SK-N-SH (cell line): Measurements from ENCODE around the gene F7. TPM values are rescaled to one million over a fixed set of nuclear protein-coding genes. Genes with fewer than 3 reads are reported as not detected.

Experiments
- CTCF ChIA-PET: fragments of 300-600, 350-600 bp; formaldehyde crosslinking; extraction: SDS; loops from one replicate; lab custom pipeline; 2021; lab: Yijun Ruan, JAX
- POLR2A ChIA-PET: fragments of 350-600 bp; sonication (Branson Sonifier 250); formaldehyde crosslinking; extraction: SDS; loops from one replicate; lab custom pipeline; 2020; ENCODE audit warnings: antibody characterized with exemption, inconsistent platforms; lab: Yijun Ruan, JAX
- DNase-seq: peaks from one replicate; pipeline ENCODE4 v3.0.0; 2012
- H2AFZ ChIP-seq: fragments of 200-600 bp; sonication (generic); 2 replicates; pipeline ENCODE4 v1.8.1; 2016; ENCODE audit warnings: antibody characterized with exemption, mild to moderate bottlenecking, low read depth
- H3F3A ChIP-seq: fragments of 200-600 bp; sonication (generic); replicated peaks from 2 replicates; pipeline ENCODE3; 2016; ENCODE audit warnings: antibody characterized with exemption, mild to moderate bottlenecking; ENCODE audit not compliant: insufficient read depth
- H3K27ac ChIP-seq, 2 experiments: fragments of 200-500 bp in 1 of 2; fragments of 200-600 bp in 1 of 2; sonication (Bioruptor generic) in 1 of 2; sonication (generic), shearing (Covaris generic) in 1 of 2; 2 replicates each; pipeline versions ENCODE4 v1.5.1 to v1.6.1; 2014 to 2016; ENCODE audit warnings: low read depth in 2 of 2, inconsistent platforms in 1 of 2, low read length in 1 of 2, mild to moderate bottlenecking in 1 of 2, mixed read lengths in 1 of 2
- H3K27me3 ChIP-seq: fragments of 200-600 bp; sonication (generic), shearing (Covaris generic); 2 replicates; pipeline ENCODE4 v1.6.1; 2016; ENCODE audit warnings: mixed run types; ENCODE audit not compliant: insufficient read depth
- H3K36me3 ChIP-seq, 2 experiments: fragments of 200-500 bp in 1 of 2; fragments of 200-600 bp in 1 of 2; sonication (Bioruptor generic) in 1 of 2; sonication (generic) in 1 of 2; replicated peaks in 1 of 2; 2 replicates each; pipeline versions ENCODE3 to v1.5.1; 2014 to 2016; ENCODE audit warnings: low read length in 1 of 2, mild to moderate bottlenecking in 1 of 2; ENCODE audit not compliant: insufficient read depth in 2 of 2, control insufficient read depth in 1 of 2
- H3K4me1 ChIP-seq, 2 experiments: fragments of 200-500 bp in 1 of 2; fragments of 200-600 bp in 1 of 2; sonication (Bioruptor generic) in 1 of 2; sonication (generic), shearing (Covaris generic) in 1 of 2; 2 replicates each; pipeline versions ENCODE4 v1.5.1 to v1.6.1; 2014 to 2016; ENCODE audit warnings: low read depth in 1 of 2, low read length in 1 of 2, mixed run types in 1 of 2; ENCODE audit not compliant: insufficient read depth in 2 of 2, control insufficient read depth in 1 of 2
- H3K4me2 ChIP-seq: fragments of 200-600 bp; sonication (generic), shearing (Covaris generic); 2 replicates; pipeline ENCODE4 v1.6.1; 2017; ENCODE audit warnings: mixed run types
- H3K4me3 ChIP-seq, 2 experiments: fragments of 200-500 bp in 1 of 2; fragments of 200-600 bp in 1 of 2; sonication (Bioruptor generic) in 1 of 2; sonication (generic), shearing (Covaris generic) in 1 of 2; 2 replicates each; pipeline versions ENCODE4 v1.5.1 to v1.8.1; 2014 to 2016; ENCODE audit warnings: low read depth in 2 of 2, inconsistent platforms in 1 of 2, low read length in 1 of 2, mild to moderate bottlenecking in 1 of 2, mixed read lengths in 1 of 2, moderate library complexity in 1 of 2
- H3K79me2 ChIP-seq: fragments of 200-600 bp; sonication (generic); 2 replicates; pipeline ENCODE4 v1.8.1; 2017; ENCODE audit warnings: mild to moderate bottlenecking; ENCODE audit not compliant: insufficient read depth
- H3K9ac ChIP-seq: fragments of 200-600 bp; sonication (generic); 2 replicates; pipeline ENCODE4 v1.6.1; 2017; ENCODE audit warnings: mixed run types
- H3K9me2 ChIP-seq: fragments of 200-600 bp; sonication (generic); 2 replicates; pipeline ENCODE4 v1.6.1; 2017; ENCODE audit warnings: mixed run types
- H3K9me3 ChIP-seq: fragments of 200-600 bp; sonication (generic); 2 replicates; pipeline ENCODE4 v1.6.1; 2017; ENCODE audit warnings: mixed run types, mild to moderate bottlenecking, moderate library complexity
- H4K20me1 ChIP-seq: fragments of 200-600 bp; sonication (generic); 2 replicates; pipeline ENCODE4 v1.6.1; 2017; ENCODE audit warnings: mild to moderate bottlenecking, mixed run types; ENCODE audit not compliant: insufficient read depth
- CHD2 ChIP-seq: fragments of 150-350 bp; IDR thresholded peaks from 2 replicates; pipeline ENCODE4 v1.6.1; 2018; ENCODE audit warnings: low read length; ENCODE audit not compliant: partially characterized antibody
- FOXJ3 ChIP-seq: sonication (generic); formaldehyde crosslinking; IDR thresholded peaks from 2 replicates; pipeline ENCODE4 v1.5.1; 2020; ENCODE audit warnings: mild to moderate bottlenecking, missing genetic modification reagents
- GABPA ChIP-seq: IDR thresholded peaks from 2 replicates; pipeline ENCODE4 v1.4.0; 2012; ENCODE audit warnings: low read depth, mild to moderate bottlenecking
- JUND ChIP-seq: IDR thresholded peaks from 2 replicates; pipeline ENCODE4 v1.4.0; 2012
- MEF2A ChIP-seq: IDR thresholded peaks from 2 replicates; pipeline ENCODE4 v1.4.0; 2012; ENCODE audit warnings: low read depth, borderline replicate concordance
- MXI1 ChIP-seq: IDR thresholded peaks from 2 replicates; pipeline ENCODE4 v1.6.1; 2012; ENCODE audit warnings: mild to moderate bottlenecking, low read depth, low read length, improper control_type of control experiment
- NFIC ChIP-seq: IDR thresholded peaks from 2 replicates; pipeline ENCODE4 v1.4.0; 2012; ENCODE audit warnings: borderline replicate concordance
- POLR2AphosphoS5 ChIP-seq: IDR thresholded peaks from 2 replicates; pipeline ENCODE4 v1.6.1; 2012; ENCODE audit warnings: low read depth, low read length
- RAD21 ChIP-seq: IDR thresholded peaks from 2 replicates; pipeline ENCODE4 v1.6.1; 2012; ENCODE audit warnings: mild to moderate bottlenecking, low read length
- RFX5 ChIP-seq: IDR thresholded peaks from 2 replicates; pipeline ENCODE4 v1.6.1; 2012; ENCODE audit warnings: mild to moderate bottlenecking, improper control_type of control experiment, low read length
- TAF1 ChIP-seq: IDR thresholded peaks from 2 replicates; pipeline ENCODE4 v1.6.1; 2012; ENCODE audit warnings: low read depth, mild to moderate bottlenecking, low read length, moderate library complexity, borderline replicate concordance
- TEAD4 ChIP-seq: IDR thresholded peaks from 2 replicates; pipeline ENCODE4 v1.4.0; 2012; ENCODE audit warnings: mild to moderate bottlenecking, borderline replicate concordance; ENCODE audit not compliant: insufficient read depth
- WGBS: methylation state at CpG from one replicate; pipeline ENCODE4 v1.1.6; 2017; ENCODE audit warnings: low lambda C conversion rate; 5-methylcytosine and 5-hydroxymethylcytosine counted together
- polyA plus RNA-seq, 3 experiments: library from polyadenylated mRNA; depleted of rRNA; stranded (reverse); fragments of >200 nt; gene quantifications; 2 replicates each; pipeline ENCODE4 v1.2.3, GENCODE V29; 2012
- TF ChIP-seq, protein P1 (sequence below): fragments of 200-600 bp; sonication (generic); IDR thresholded peaks from 2 replicates; pipeline ENCODE4 v1.6.1; 2017; ENCODE audit warnings: antibody characterized with exemption, mild to moderate bottlenecking, moderate library complexity
- TF ChIP-seq, protein P2 (sequence below): fragments of 150-350 bp; IDR thresholded peaks from 2 replicates; pipeline ENCODE4 v1.6.1; 2016; ENCODE audit warnings: mild to moderate bottlenecking, low read depth, low read length
- TF ChIP-seq, protein P3 (sequence below): IDR thresholded peaks from 2 replicates; pipeline ENCODE4; 2012
- TF ChIP-seq, protein P4 (sequence below): IDR thresholded peaks from 2 replicates; pipeline ENCODE4 v1.4.0; 2012; ENCODE audit warnings: low read depth, borderline replicate concordance
- TF ChIP-seq, protein P5 (sequence below): IDR thresholded peaks from 2 replicates; pipeline ENCODE4 v1.6.1; 2012; ENCODE audit warnings: mild to moderate bottlenecking, low read depth, low read length, moderate library complexity

The F7 gene
- polyA plus RNA-seq, 1 of the 3 experiments (the other 2 are of a cell fraction): not detected

DNA sequence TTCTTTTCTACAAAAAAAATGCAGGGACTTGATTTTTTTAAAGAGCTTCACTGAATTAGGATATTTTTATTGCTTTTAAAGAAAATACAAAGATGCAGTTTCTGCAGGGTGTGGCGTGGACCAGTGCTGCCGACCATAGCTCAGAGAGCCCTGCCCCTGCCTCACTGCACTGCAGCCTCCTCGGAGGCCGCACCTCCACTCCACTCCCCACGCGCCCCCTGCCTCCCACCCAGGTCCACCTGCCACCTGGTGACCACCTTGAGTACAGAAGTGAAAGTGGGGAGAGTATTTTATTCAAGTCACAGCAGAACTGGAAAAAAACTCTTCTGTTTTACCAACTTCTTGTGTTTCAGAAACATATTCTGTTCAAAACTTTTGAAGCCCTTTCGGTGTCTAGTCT lies 7.9 kb upstream of the F7 start:
- peaks cover 0 to 9% of the 10 kb centered on the region in 2 experiments; a peak in 1 of 4 replicates for H3K4me1 ChIP-seq
- POLR2A ChIA-PET: no interaction called here
- DNase-seq: no peak
- TF ChIP-seq, protein P1, sequence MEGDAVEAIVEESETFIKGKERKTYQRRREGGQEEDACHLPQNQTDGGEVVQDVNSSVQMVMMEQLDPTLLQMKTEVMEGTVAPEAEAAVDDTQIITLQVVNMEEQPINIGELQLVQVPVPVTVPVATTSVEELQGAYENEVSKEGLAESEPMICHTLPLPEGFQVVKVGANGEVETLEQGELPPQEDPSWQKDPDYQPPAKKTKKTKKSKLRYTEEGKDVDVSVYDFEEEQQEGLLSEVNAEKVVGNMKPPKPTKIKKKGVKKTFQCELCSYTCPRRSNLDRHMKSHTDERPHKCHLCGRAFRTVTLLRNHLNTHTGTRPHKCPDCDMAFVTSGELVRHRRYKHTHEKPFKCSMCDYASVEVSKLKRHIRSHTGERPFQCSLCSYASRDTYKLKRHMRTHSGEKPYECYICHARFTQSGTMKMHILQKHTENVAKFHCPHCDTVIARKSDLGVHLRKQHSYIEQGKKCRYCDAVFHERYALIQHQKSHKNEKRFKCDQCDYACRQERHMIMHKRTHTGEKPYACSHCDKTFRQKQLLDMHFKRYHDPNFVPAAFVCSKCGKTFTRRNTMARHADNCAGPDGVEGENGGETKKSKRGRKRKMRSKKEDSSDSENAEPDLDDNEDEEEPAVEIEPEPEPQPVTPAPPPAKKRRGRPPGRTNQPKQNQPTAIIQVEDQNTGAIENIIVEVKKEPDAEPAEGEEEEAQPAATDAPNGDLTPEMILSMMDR: no peak
- TF ChIP-seq, protein P2, sequence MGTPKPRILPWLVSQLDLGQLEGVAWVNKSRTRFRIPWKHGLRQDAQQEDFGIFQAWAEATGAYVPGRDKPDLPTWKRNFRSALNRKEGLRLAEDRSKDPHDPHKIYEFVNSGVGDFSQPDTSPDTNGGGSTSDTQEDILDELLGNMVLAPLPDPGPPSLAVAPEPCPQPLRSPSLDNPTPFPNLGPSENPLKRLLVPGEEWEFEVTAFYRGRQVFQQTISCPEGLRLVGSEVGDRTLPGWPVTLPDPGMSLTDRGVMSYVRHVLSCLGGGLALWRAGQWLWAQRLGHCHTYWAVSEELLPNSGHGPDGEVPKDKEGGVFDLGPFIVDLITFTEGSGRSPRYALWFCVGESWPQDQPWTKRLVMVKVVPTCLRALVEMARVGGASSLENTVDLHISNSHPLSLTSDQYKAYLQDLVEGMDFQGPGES: no peak
- no peak for TF ChIP-seq CHD2
- no peak for TF ChIP-seq JUND
- TF ChIP-seq, protein P3, sequence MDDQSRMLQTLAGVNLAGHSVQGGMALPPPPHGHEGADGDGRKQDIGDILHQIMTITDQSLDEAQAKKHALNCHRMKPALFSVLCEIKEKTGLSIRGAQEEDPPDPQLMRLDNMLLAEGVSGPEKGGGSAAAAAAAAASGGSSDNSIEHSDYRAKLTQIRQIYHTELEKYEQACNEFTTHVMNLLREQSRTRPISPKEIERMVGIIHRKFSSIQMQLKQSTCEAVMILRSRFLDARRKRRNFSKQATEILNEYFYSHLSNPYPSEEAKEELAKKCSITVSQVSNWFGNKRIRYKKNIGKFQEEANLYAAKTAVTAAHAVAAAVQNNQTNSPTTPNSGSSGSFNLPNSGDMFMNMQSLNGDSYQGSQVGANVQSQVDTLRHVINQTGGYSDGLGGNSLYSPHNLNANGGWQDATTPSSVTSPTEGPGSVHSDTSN: no peak
- TF ChIP-seq FOXJ3 (CRISPR knock-in tag): no peak
- TF ChIP-seq, all 33 proteins: peak for 0
- no peak overlapping the region for H3K27ac ChIP-seq
- no peak overlapping the region for H3K4me3 ChIP-seq
- H3K9me2 ChIP-seq: no peaks in the 10 kb centered on the region
- no peak overlapping the region for H2AFZ ChIP-seq
- no peaks in the 10 kb centered on the region for H3K36me3 ChIP-seq
- no peaks in the 10 kb centered on the region for H4K20me1 ChIP-seq
- no peaks in the 10 kb centered on the region for H3F3A ChIP-seq
- no peaks in the 10 kb centered on the region for H3K9me3 ChIP-seq
- H3K27me3 ChIP-seq: no peaks in the 10 kb centered on the region
- H3K4me2 ChIP-seq: no peak overlapping the region
- H3K9ac ChIP-seq: no peak overlapping the region
- H3K79me2 ChIP-seq: no peaks in the 10 kb centered on the region
- WGBS: 78% methylated on average over 7 of the region's 7 CpGs
- CTCF ChIA-PET: no interaction called here

DNA sequence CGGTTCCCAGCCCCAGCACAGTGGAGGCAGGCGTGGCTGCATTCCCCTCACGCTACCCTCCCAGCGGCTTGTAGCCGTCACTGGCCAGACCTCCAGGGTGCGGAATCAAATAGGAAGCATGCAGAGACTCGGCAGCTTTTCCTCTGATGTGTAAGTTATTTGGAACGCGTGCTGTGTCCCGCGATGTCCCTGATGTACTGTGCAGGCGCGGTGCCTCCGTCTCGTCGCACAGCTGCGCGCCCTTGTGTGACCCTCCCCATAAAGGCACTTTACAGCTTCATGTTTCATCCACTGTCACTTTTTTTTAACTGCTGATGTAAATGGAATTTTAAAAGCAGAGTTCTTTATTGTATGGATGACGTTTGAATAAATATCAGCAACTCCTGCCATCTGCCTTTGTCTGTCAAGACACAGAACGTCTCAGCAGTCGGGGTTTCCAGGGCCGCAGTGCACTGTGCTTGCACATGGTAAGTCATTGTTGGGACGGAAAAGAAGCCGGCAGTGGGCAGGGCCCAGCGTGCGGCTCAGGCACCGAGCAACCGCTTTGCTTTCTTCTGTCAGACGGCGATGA lies 7.3 kb upstream of the F7 start:
- H3K9ac ChIP-seq: no peak overlapping the region
- no peak overlapping the region for H2AFZ ChIP-seq
- DNase-seq: no peak
- no peak for TF ChIP-seq RAD21
- TF ChIP-seq POLR2AphosphoS5: no peak
- TF ChIP-seq GABPA: no peak
- TF ChIP-seq, protein P4, sequence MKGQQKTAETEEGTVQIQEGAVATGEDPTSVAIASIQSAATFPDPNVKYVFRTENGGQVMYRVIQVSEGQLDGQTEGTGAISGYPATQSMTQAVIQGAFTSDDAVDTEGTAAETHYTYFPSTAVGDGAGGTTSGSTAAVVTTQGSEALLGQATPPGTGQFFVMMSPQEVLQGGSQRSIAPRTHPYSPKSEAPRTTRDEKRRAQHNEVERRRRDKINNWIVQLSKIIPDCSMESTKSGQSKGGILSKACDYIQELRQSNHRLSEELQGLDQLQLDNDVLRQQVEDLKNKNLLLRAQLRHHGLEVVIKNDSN: no peak
- TF ChIP-seq CHD2: no peak
- TF ChIP-seq TAF1: no peak
- TF ChIP-seq, protein P3: no peak
- no peak for TF ChIP-seq RFX5
- TF ChIP-seq TEAD4: no peak
- no peak for TF ChIP-seq JUND
- TF ChIP-seq MEF2A: no peak
- TF ChIP-seq FOXJ3 (CRISPR knock-in tag): no peak
- no peak for TF ChIP-seq NFIC
- no peak for TF ChIP-seq MXI1
- TF ChIP-seq, protein P5, sequence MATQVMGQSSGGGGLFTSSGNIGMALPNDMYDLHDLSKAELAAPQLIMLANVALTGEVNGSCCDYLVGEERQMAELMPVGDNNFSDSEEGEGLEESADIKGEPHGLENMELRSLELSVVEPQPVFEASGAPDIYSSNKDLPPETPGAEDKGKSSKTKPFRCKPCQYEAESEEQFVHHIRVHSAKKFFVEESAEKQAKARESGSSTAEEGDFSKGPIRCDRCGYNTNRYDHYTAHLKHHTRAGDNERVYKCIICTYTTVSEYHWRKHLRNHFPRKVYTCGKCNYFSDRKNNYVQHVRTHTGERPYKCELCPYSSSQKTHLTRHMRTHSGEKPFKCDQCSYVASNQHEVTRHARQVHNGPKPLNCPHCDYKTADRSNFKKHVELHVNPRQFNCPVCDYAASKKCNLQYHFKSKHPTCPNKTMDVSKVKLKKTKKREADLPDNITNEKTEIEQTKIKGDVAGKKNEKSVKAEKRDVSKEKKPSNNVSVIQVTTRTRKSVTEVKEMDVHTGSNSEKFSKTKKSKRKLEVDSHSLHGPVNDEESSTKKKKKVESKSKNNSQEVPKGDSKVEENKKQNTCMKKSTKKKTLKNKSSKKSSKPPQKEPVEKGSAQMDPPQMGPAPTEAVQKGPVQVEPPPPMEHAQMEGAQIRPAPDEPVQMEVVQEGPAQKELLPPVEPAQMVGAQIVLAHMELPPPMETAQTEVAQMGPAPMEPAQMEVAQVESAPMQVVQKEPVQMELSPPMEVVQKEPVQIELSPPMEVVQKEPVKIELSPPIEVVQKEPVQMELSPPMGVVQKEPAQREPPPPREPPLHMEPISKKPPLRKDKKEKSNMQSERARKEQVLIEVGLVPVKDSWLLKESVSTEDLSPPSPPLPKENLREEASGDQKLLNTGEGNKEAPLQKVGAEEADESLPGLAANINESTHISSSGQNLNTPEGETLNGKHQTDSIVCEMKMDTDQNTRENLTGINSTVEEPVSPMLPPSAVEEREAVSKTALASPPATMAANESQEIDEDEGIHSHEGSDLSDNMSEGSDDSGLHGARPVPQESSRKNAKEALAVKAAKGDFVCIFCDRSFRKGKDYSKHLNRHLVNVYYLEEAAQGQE: no peak

More for the DNA sequence above, 7.3 kb upstream of the F7 start:
- Histone ChIP-seq H3K4me3 (no peak overlapping the region), H3K4me1 (peaks cover 0 to 6% of the 10 kb centered on the region in 2 experiments; a peak in 1 of 4 replicates), H3K9me2 (no peaks in the 10 kb centered on the region), H3K9me3 (no peaks in the 10 kb centered on the region), H4K20me1 (no peaks in the 10 kb centered on the region), H3K27ac (no peak overlapping the region), H3K4me2 (no peak overlapping the region), H3K27me3 (no peaks in the 10 kb centered on the region), H3F3A (no peaks in the 10 kb centered on the region), H3K79me2 (no peaks in the 10 kb centered on the region), H3K36me3 (no peaks in the 10 kb centered on the region)
- POLR2A ChIA-PET: no interaction called here
- CTCF ChIA-PET: interaction anchor here (0.5 kb wide), 1 partner anchor 109 kb away, joined by 3 read pairs; no protein-coding TSS in a partner anchor
- 84% methylated on average over 23 of the region's 30 CpGs for WGBS
